ENCODE measurements around the gene ZNF232. TPM values are rescaled to one million over a fixed set of nuclear protein-coding genes. Genes with fewer than 3 reads are reported as not detected.

ZNF232 gene
- total RNA-seq, 1 donor from 2014 or later, result 27.2 TPM

- DNase-seq (ENCODE audit: low spot score in 2 of 2, unreplicated experiment in 2 of 2), result no peak
- Mint-ChIP-seq H3K27me3 (ENCODE audit: low read depth) (no peaks in the 10 kb centered on the region), H3K9me3 (peaks cover 15% of the 10 kb centered on the region), H3K4me3 (peak overlapping the region; percentile 67), H3K4me1 (peaks cover 16% of the 10 kb centered on the region), H3K27ac (peak overlapping the region; percentile 66), H3K36me3 (peaks cover 35% of the 10 kb centered on the region)
- no peak for TF ChIP-seq CTCF (IDR thresholded peaks at IDR 0.05; ENCODE audit: unreplicated experiment)
Measured at GRCh38 chr17:5110816-5111215, 862 bp downstream of the ZNF232 start.

- H3K27ac Mint-ChIP-seq, result no peak overlapping the region
- peaks cover 9% of the 10 kb centered on the region for H3K36me3 Mint-ChIP-seq
- peaks cover 16% of the 10 kb centered on the region for H3K9me3 Mint-ChIP-seq
- peaks cover 12% of the 10 kb centered on the region for H3K27me3 Mint-ChIP-seq (ENCODE audit: low read depth)
- no peak for TF ChIP-seq CTCF (IDR thresholded peaks at IDR 0.05; ENCODE audit: unreplicated experiment)
- no peaks in the 10 kb centered on the region for H3K4me1 Mint-ChIP-seq
- DNase-seq (ENCODE audit: low spot score in 2 of 2, unreplicated experiment in 2 of 2), result no peak
- no peak overlapping the region for H3K4me3 Mint-ChIP-seq
Measured at GRCh38 chr17:5100832-5101231, 10.8 kb downstream of the ZNF232 start.

- Mint-ChIP-seq H3K27me3 (ENCODE audit: low read depth) (peaks cover 13% of the 10 kb centered on the region), H3K27ac (no peak overlapping the region), H3K9me3 (peaks cover 19% of the 10 kb centered on the region), H3K4me3 (no peak overlapping the region), H3K4me1 (no peaks in the 10 kb centered on the region), H3K36me3 (peaks cover 5% of the 10 kb centered on the region)
- TF ChIP-seq CTCF (IDR thresholded peaks at IDR 0.05; ENCODE audit: unreplicated experiment), result no peak
- no peak for DNase-seq (ENCODE audit: low spot score in 2 of 2, unreplicated experiment in 2 of 2)
Measured at GRCh38 chr17:5099271-5099670, 12.4 kb downstream of the ZNF232 start.

GRCh38 chr17:5097101-5097834 lies 14.4 kb downstream of the ZNF232 start:
- DNase-seq (ENCODE audit: low spot score in 2 of 2, unreplicated experiment in 2 of 2), result peak in 1 of 2 experiments; percentile 64
- Mint-ChIP-seq H3K36me3 (peaks cover 10% of the 10 kb centered on the region), H3K4me1 (no peaks in the 10 kb centered on the region), H3K27me3 (ENCODE audit: low read depth) (peaks cover 13% of the 10 kb centered on the region), H3K27ac (peak overlapping the region; percentile 73), H3K4me3 (peak overlapping the region; percentile 84), H3K9me3 (peaks cover 34% of the 10 kb centered on the region)
- no peak for TF ChIP-seq CTCF (IDR thresholded peaks at IDR 0.05; ENCODE audit: unreplicated experiment)

- DNase-seq (ENCODE audit: low spot score in 2 of 2, unreplicated experiment in 2 of 2), result no peak
- Mint-ChIP-seq H3K27me3 (ENCODE audit: low read depth) (peaks cover 13% of the 10 kb centered on the region), H3K36me3 (peaks cover 10% of the 10 kb centered on the region), H3K4me3 (peak overlapping the region; percentile 84), H3K27ac (no peak overlapping the region), H3K4me1 (no peaks in the 10 kb centered on the region), H3K9me3 (peaks cover 40% of the 10 kb centered on the region)
- TF ChIP-seq CTCF (IDR thresholded peaks at IDR 0.05; ENCODE audit: unreplicated experiment), result no peak
Measured at GRCh38 chr17:5096731-5097100, 15.0 kb downstream of the ZNF232 start.
